ENCODE data around the gene NT5DC3. TPM values are rescaled to one million over a fixed set of nuclear protein-coding genes. Genes with fewer than 3 reads are reported as not detected.

The NT5DC3 gene
- total RNA-seq, 6 donors from 2014 or later = 3.8 to 29.3 (median 7.3) TPM

DNA sequence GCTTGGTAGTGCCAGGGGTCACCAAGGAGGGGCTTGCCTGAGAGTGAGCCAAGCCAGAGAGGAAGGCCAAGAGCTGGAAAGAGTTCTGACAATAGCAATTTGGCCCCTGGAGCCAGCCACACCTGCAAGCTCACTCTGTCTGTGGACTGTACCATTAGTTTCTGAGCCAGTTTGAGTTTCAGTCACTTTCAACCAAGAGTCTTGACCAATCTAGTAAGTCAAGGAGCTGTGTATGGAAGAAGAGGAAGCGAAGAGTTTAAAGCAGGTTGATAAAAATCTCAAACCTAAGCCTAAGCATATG is 38.5 kb downstream of the NT5DC3 start:
- no peaks in the 10 kb centered on the region for H3K9me3 ChIP-seq
- TF ChIP-seq POLR2AphosphoS5 (IDR thresholded peaks at IDR 0.05) (no peak), CTCF (IDR thresholded peaks at IDR 0.05) (no peak), POLR2A (IDR thresholded peaks at IDR 0.05) (no peak), EP300 (IDR thresholded peaks at IDR 0.05) (no peak)
- WGBS, 2 donors = 88 to 96% methylated on average over 1 of the region's 1 CpG
- H3K27me3 ChIP-seq = no peaks in the 10 kb centered on the region
- peaks cover 21 to 33% (median 27%) of the 10 kb centered on the region in 4 donors for H3K4me1 ChIP-seq
- ATAC-seq (ENCODE audit: low FRiP score in 2 of 2) (no peak), DNase-seq (no peak)
- no peak overlapping the region for H3K27ac ChIP-seq
- H3K36me3 ChIP-seq = no peaks in the 10 kb centered on the region
- H3K4me3 ChIP-seq = no peak overlapping the region

GRCh38 chr12:103801709-103802585 is 39.1 kb downstream of the NT5DC3 start:
- Histone ChIP-seq H3K27me3 (no peaks in the 10 kb centered on the region), H3K27ac (no peak overlapping the region), H3K4me1 (peaks cover 21 to 33% (median 27%) of the 10 kb centered on the region in 4 donors), H3K36me3 (peaks cover 0 to 1% (median 0%) of the 10 kb centered on the region in 4 donors), H3K4me3 (no peak overlapping the region), H3K9me3 (no peaks in the 10 kb centered on the region)
- TF ChIP-seq POLR2A (IDR thresholded peaks at IDR 0.05) (no peak), EP300 (IDR thresholded peaks at IDR 0.05) (no peak), CTCF (IDR thresholded peaks at IDR 0.05) (no peak), POLR2AphosphoS5 (IDR thresholded peaks at IDR 0.05) (no peak)
- WGBS, 2 donors = 81 to 90% methylated on average over 11 of the region's 11 CpGs
- no peak for DNase-seq
- no peak for ATAC-seq (ENCODE audit: low FRiP score in 2 of 2)

- peaks cover 0 to 6% (median 0%) of the 10 kb centered on the region in 4 donors for H3K36me3 ChIP-seq
- no peaks in the 10 kb centered on the region for H3K9me3 ChIP-seq
- ATAC-seq (ENCODE audit: low FRiP score in 2 of 2) (peak; percentile 65 to 80), DNase-seq (peak in 1 of 2 donors; percentile 66)
- H3K27me3 ChIP-seq = no peaks in the 10 kb centered on the region
- peaks cover 16 to 24% (median 23%) of the 10 kb centered on the region in 4 donors for H3K4me1 ChIP-seq
- TF ChIP-seq EP300 (IDR thresholded peaks at IDR 0.05) (peak in 1 of 4 donors; percentile 63), POLR2AphosphoS5 (IDR thresholded peaks at IDR 0.05) (peak in 1 of 2 donors; percentile 32), CTCF (IDR thresholded peaks at IDR 0.05) (no peak)
- H3K4me3 ChIP-seq = no peak overlapping the region
- 25 to 27% methylated on average over 14 to 16 of the region's 16 CpGs for WGBS, 2 donors
- peak overlapping the region; percentile 36 to 76 (median 62) for H3K27ac ChIP-seq
These were observed 40.9 kb downstream of the NT5DC3 start for GRCh38 chr12:103799857-103800771.

DNA sequence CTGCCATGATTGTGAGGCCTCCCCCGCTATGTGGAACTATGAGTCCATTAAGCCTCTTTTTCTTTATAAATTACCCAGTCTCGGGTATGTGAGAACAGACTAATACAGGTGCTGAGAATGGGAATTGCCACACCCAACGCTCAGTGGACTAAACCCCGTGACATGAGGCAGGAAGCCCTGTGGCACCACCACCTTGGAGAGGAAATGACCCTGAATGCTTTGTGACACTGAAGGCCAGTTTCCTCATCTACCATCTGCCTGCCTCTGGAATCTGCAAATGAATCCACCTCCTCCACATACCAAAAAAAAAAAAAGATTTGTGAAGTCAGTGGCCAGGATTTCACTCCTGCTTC is 41.6 kb downstream of the NT5DC3 start:
- Histone ChIP-seq H3K4me3 (no peak overlapping the region), H3K27ac (peak overlapping the region; percentile 8 to 76 (median 62)), H3K9me3 (no peaks in the 10 kb centered on the region), H3K36me3 (peaks cover 0 to 6% (median 0%) of the 10 kb centered on the region in 4 donors), H3K27me3 (no peaks in the 10 kb centered on the region), H3K4me1 (peaks cover 14 to 21% (median 17%) of the 10 kb centered on the region in 4 donors)
- TF ChIP-seq POLR2AphosphoS5 (IDR thresholded peaks at IDR 0.05) = no peak
- TF ChIP-seq CTCF (IDR thresholded peaks at IDR 0.05) = no peak
- no peak for TF ChIP-seq POLR2A (IDR thresholded peaks at IDR 0.05)
- TF ChIP-seq EP300 (IDR thresholded peaks at IDR 0.05) = no peak
- ATAC-seq (ENCODE audit: low FRiP score in 2 of 2) (peak; percentile 16 to 36), DNase-seq (peak in 1 of 2 donors; percentile 60)
- WGBS, 2 donors = 54 to 65% methylated on average over 4 of the region's 4 CpGs
